Right cardiac atrium (tissue), 5 donors: Measurements from ENCODE around the gene CFAP298. TPM values are rescaled to one million over a fixed set of nuclear protein-coding genes. Genes with fewer than 3 reads are reported as not detected.
A peak's percentile ranks its signal among the peaks of the same experiment; 100 is the strongest.
"Not testable (repeated sequence)": the region's sequence is repeated elsewhere in the genome, so short reads cannot be mapped to it uniquely, and the experiment has no call there.

ENCODE experiments used
- ATAC-seq, 2 donors: fragments of 200-7000 bp; cut with Tn5 transposase; one replicate each; pipeline versions ENCODE4 v1.8.0 to v1.9.1; 2020; ENCODE audit warnings: moderate library complexity in 2 of 2, mild to moderate bottlenecking in 1 of 2
- DNase-seq, 3 donors: peaks; one replicate each; pipeline ENCODE4 v3.0.0-alpha.2; 2020
- H3K27ac ChIP-seq: one replicate; pipeline ENCODE4 v1.5.1; 2013; ENCODE audit warnings: mild to moderate bottlenecking, low read length, control low read depth, moderate library complexity
- H3K27me3 ChIP-seq: one replicate; pipeline ENCODE4 v1.6.1; 2013; ENCODE audit not compliant: control insufficient read depth, insufficient read depth
- H3K4me1 ChIP-seq: one replicate; pipeline ENCODE4 v1.6.1; 2013; ENCODE audit warnings: low read length; ENCODE audit not compliant: control insufficient read depth, insufficient read depth
- H3K4me3 ChIP-seq: one replicate; pipeline ENCODE4 v1.5.1; 2013; ENCODE audit warnings: low read length, control low read depth
- H3K9me3 ChIP-seq: one replicate; pipeline ENCODE4 v1.6.1; 2013; ENCODE audit warnings: low read length; ENCODE audit not compliant: control insufficient read depth
- WGBS: extraction: QIAGEN DNeasy Blood & Tissue Kit; methylation state at CpG from one replicate; pipeline ENCODE4 v1.1.7; 2013; 5-methylcytosine and 5-hydroxymethylcytosine counted together
- intact Hi-C, 4 donors: fragments of 100-400 bp; cut with DNase I; formaldehyde crosslinking; loops; one replicate each; pipeline versions ENCODE4 v1.11.0 to v1.14.0; 2022 to 2023
- polyA plus RNA-seq: library from polyadenylated mRNA; stranded (reverse); fragments of 200-250 nt; gene quantifications from one replicate; pipeline ENCODE4 v1.2.3, GENCODE V29; 2013
- total RNA-seq, 4 donors: library from RNA; stranded (reverse); fragmentation: NEBNext Ultra II Directional; extraction: Animal tissue kit (Norgen Biotek cat#: 25700); gene quantifications; one replicate each; pipeline ENCODE4 v1.2.1, GENCODE V29; 2021
- donor health status: healthy with polysubstance abuse.
- donor health status: DM: no; HTN: yes; CAD: no.
- donor health status: DM: no; HTN: no; CAD: no.
- donor health status: DM: no; HTN: yes; CAD: no; lungs with severe emphysema.
- donor health status: DM: yes; HTN: yes; CAD: no.

CFAP298 gene
- total and polyA plus RNA-seq, 5 donors, result 21.5 to 29.8 (median 22.3) TPM

DNA sequence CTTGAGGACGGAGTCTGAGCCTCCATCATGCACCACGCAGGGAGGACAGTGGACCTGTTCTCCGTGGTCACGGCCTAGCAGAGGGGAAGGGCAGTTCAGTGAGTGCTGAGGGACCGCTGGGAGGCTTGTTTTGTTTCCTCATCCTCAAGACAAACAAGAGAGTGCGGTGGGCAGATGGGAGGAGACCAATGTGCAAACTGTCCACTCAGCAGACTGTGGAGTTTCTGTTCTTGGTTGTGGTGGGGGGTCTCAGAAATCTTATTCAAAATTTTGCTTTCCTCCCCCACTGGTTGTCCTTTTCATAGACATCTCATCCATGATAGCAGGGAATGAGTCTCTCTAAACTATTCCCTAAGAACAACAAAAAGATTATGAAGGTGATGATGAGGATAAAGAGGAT lies 6.0 kb upstream of the CFAP298 start:
- H3K9me3 ChIP-seq, H3K4me3 ChIP-seq, H3K27me3 ChIP-seq, H3K4me1 ChIP-seq, ATAC-seq, H3K27ac ChIP-seq, intact Hi-C loops: not testable (repeated sequence)
- DNase-seq, result peak in 1 of 3 donors; percentile 18
- WGBS, result 74% methylated on average over 6 of the region's 6 CpGs

DNA sequence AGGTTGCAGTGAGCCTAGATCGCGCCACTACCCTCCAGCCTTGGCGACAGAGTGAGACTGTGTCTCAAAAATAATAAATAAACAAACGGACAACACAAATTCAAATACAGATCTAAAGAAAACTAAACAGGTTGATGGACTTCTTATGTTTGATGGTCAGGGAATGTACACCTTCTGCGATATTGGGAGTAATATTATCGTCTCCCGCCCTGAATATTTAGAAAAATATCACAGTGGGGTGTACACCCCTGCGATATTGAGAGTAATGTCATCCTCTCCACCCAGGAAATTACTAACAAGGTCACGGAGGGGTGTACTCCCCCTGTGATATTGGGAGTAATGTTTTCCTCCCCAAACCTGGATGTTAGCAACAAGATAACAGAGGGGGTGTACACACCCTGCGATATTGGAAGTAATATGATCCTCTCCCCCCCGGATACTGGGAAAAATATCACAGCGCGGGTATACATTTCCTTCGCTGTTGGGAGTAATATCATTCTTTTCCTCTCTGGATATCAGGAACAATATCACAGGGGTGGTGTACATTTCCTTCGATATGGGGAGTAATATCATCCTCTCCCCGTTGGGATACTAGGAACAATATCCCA lies 1.4 kb upstream of the CFAP298 start:
- ATAC-seq (no peak), DNase-seq (no peak)
- 62% methylated on average over 16 of the region's 16 CpGs for WGBS
- Histone ChIP-seq H3K9me3 (no peaks in the 10 kb centered on the region), H3K27ac (peak overlapping the region; percentile 88), H3K4me3 (peak overlapping the region; percentile 59), H3K4me1 (peaks cover 2% of the 10 kb centered on the region), H3K27me3 (no peaks in the 10 kb centered on the region)
- intact Hi-C loops, result no loop called here

DNA sequence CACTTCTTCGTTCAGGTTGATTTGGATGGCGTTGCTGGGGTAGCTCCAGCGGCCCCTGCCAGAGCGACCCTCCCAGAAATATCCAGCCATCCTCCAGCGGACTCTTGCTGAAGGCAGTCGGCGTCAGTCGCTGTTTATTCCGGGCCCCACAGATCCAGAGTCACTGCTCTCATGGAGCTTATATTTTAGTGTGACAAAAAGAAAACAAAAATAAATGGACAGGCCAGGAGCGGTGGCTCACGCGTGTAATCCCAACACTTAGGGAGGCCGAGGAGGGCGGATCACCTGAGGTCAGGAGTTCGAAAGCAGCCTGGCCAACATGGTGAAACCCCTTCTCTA lies 791 bp upstream of the CFAP298 start:
- Histone ChIP-seq H3K9me3 (no peaks in the 10 kb centered on the region), H3K27ac (peak overlapping the region; percentile 88), H3K4me3 (peak overlapping the region; percentile 59), H3K4me1 (peaks cover 2% of the 10 kb centered on the region), H3K27me3 (no peaks in the 10 kb centered on the region)
- intact Hi-C loops, result no loop called here
- peak in 1 of 2 donors; percentile 45 for ATAC-seq
- DNase-seq, result no peak
- WGBS, result 5% methylated on average over 15 of the region's 15 CpGs

DNA sequence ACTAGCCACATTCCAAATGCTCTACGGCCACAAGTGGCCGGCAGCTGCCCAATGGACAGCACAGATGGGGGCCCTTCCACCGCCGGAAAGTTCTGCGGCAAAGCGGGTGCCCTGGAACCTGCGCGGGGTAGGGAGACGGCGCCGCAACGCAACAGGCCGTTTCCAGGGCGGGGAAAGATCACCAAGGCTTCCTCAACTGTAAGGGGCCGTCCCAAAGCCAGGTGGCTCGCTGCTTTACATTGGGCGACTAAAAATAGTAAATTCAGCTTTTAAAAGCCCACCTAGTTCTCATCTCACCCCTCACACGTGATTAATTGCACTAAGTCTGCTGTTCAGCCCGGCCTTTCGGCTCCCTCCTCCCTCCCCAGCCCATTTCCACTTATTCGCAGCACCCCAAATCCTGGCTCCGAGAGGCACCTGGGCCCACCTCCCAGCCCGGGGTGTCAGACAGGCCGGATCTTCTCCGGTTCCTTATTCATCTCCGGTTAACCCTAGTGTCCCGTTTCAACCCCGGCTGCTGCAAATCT lies 643 bp downstream of the CFAP298 start:
- ATAC-seq, result peak; percentile 7 to 27
- intact Hi-C loops, result no loop called here
- under 1% methylated on average over 28 of the region's 28 CpGs for WGBS
- Histone ChIP-seq H3K27me3 (no peaks in the 10 kb centered on the region), H3K27ac (peak overlapping the region; percentile 88), H3K9me3 (no peaks in the 10 kb centered on the region), H3K4me1 (peaks cover 2% of the 10 kb centered on the region), H3K4me3 (peak overlapping the region; percentile 59)
- peak in 1 of 3 donors; percentile 64 for DNase-seq

DNA sequence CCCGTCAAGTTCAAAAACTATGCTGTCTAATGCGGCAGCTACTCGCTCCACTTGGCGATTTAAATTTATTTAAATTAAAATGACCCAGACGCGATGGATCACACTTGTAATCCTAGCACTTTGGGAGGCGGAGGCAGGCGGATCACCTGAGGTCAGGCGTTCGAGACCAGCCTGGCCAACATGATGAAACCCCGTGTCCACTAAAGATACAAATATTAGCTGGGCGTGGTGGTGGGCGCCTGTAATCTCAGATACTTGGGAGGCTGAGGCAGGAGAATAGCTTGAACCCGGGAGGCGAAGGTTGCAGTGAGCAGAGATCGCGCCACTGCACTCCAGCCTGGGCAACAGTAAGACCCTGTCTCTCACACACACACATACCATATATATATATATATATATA lies 1.2 kb downstream of the CFAP298 start:
- 78% methylated on average over 17 of the region's 17 CpGs for WGBS
- not testable (repeated sequence) for H3K4me3 ChIP-seq, H3K27ac ChIP-seq

DNA sequence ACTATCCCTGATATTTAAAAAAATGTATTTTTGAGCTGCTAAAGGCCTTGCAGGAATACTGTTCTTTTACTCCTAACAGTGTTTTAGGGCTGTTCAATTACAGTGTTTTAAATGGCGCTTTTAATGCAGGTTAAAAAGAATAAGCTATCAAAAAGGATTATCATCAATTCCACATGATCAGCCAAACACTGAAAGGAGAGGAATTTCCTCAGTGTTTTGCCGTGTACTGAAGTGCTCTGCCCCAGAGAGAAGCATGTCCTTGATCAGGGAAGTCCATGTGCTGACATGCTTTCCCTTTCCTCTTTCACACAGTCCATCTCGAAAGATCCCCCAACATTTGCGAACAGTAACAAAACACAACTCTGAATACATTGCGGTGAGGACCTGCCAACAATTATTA lies 3.3 kb downstream of the CFAP298 start:
- 85% methylated on average over 5 of the region's 5 CpGs for WGBS
- intact Hi-C loops, result loop anchor here in 2 of 4 donors (10.0 kb wide), 2 partner anchors 204 to 214 kb away; partner anchors contain the start of gene URB1 (in 1 of the 2)
- no peak overlapping the region for H3K4me3 ChIP-seq
- ATAC-seq (no peak), DNase-seq (no peak)
- no peaks in the 10 kb centered on the region for H3K9me3 ChIP-seq
- H3K27ac ChIP-seq, result no peak overlapping the region
- H3K4me1 ChIP-seq, result peaks cover 2% of the 10 kb centered on the region
- no peaks in the 10 kb centered on the region for H3K27me3 ChIP-seq

More for the DNA sequence above, 1.2 kb downstream of the CFAP298 start:
- H3K9me3 ChIP-seq, ATAC-seq, H3K4me1 ChIP-seq, DNase-seq, intact Hi-C loops, H3K27me3 ChIP-seq: not testable (repeated sequence)

DNA sequence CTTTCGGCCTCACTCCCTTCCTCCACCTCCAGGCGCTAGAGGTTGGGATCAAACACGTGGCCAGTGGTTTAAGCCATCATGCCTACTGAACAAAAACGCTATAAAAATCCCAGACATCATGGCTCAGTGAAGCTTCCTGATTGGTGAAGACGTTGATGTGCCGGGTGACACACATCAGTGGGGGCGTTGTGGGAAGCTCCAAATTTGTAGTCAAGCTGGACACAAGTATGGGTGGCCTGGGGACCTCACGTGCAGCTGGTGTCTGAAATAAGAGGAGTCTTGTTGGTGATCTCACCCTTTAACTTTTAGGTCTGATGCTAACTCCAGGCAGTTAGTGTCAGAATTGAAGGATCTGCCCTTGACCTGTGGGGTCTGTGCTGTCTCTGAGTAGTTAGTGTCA lies 6.7 kb downstream of the CFAP298 start:
- H3K27me3 ChIP-seq, result no peaks in the 10 kb centered on the region
- no peak for ATAC-seq
- intact Hi-C loops, result loop anchor here in 2 of 4 donors (10.0 kb wide), 2 partner anchors 201 to 211 kb away; partner anchors contain the start of gene URB1 (in 1 of the 2)

DNA sequence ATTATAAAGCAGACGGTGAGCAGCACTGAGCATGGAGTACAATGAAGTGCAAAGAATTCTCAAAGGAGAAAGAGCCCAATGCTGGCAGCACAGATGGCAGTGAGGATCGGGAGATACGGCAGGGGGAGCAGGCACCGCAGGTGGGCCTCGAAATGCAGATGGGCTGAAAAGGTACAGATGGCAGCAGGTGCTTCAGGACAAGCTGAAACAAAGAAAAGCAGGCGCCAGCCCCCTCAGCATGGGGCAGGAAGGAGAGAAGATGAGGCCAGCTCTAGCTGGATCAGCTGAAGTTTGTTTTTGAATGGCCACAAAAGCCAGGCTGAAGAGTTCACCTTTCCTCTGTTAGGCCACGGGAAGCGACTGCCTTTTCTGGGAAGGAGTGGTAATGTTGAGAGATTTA lies 7.7 kb downstream of the CFAP298 start:
- H3K27me3 ChIP-seq, result no peaks in the 10 kb centered on the region
- no peaks in the 10 kb centered on the region for H3K4me1 ChIP-seq
- H3K4me3 ChIP-seq, result no peak overlapping the region
- intact Hi-C loops, result loop anchor here in 2 of 4 donors (10.0 kb wide), 2 partner anchors 200 to 210 kb away; partner anchors contain the start of gene URB1 (in 1 of the 2)
- H3K27ac ChIP-seq, result no peak overlapping the region
- ATAC-seq (no peak), DNase-seq (no peak)
- H3K9me3 ChIP-seq, result no peaks in the 10 kb centered on the region
- WGBS, result 78% methylated on average over 8 of the region's 8 CpGs

More for the DNA sequence above, 6.7 kb downstream of the CFAP298 start:
- H3K4me1 ChIP-seq, result no peaks in the 10 kb centered on the region
- no peak overlapping the region for H3K27ac ChIP-seq
- no peak for DNase-seq
- H3K9me3 ChIP-seq, result no peaks in the 10 kb centered on the region
- WGBS, result 79% methylated on average over 8 of the region's 8 CpGs
- no peak overlapping the region for H3K4me3 ChIP-seq

DNA sequence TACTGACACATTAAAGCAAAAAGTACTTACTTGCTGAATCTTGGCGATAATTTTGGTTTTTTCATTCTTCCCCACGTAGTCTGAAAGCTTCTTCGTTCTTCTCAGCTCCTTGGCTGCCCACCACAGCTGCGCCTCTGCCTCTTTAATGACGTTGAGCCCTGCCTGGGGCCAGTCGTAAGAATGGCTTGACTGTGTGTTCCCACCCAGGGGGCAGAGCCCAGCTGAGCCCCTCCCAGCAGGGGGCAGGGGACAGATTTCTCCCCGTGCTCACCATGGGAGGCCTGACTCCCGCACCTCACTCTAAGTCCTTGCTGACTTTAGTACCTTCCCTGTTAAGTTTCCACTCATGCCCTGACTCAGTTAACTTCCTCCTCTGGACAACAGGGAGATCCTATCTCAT lies 9.0 kb downstream of the CFAP298 start:
- intact Hi-C loops, result loop anchor here in 2 of 4 donors (10.0 kb wide), 2 partner anchors 198 to 208 kb away; partner anchors contain the start of gene URB1 (in 1 of the 2)

DNA sequence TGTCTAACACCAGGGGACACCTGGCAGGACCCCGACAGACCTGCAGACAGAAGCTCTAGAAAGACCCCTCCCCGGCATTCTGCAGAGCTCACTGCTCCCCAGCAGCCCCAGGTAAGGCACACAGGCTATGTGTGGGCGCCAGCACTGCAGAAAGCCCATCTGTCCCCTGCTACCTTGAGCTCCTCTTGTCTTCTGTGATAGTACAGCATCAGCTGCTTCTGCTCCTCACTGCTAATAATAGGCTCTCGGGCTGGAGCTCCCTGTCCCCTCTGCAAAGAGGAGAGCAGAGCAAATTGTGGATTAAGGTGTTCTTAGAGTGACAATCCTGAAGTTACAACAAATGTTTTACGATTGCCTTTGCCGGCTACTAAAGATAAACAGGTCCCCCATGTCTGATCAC lies 10.1 kb downstream of the CFAP298 start:
- no peaks in the 10 kb centered on the region for H3K9me3 ChIP-seq
- WGBS, result 91% methylated on average over 6 of the region's 6 CpGs
- intact Hi-C loops, result loop anchor here in 2 of 4 donors (10.0 kb wide), 2 partner anchors 197 to 207 kb away; partner anchors contain the start of gene URB1 (in 1 of the 2)
- no peak overlapping the region for H3K27ac ChIP-seq
- DNase-seq, result no peak
- H3K27me3 ChIP-seq, result no peaks in the 10 kb centered on the region
- no peak for ATAC-seq
- no peaks in the 10 kb centered on the region for H3K4me1 ChIP-seq
- H3K4me3 ChIP-seq, result no peak overlapping the region

More for the DNA sequence above, 9.0 kb downstream of the CFAP298 start:
- DNase-seq (no peak), ATAC-seq (no peak)
- no peak overlapping the region for H3K27ac ChIP-seq
- H3K4me1 ChIP-seq, result no peaks in the 10 kb centered on the region
- H3K4me3 ChIP-seq, result no peak overlapping the region
- whole genome bisulfite sequencing, result 76% methylated on average over 8 of the region's 8 CpGs
- no peaks in the 10 kb centered on the region for H3K27me3 ChIP-seq
- H3K9me3 ChIP-seq, result no peaks in the 10 kb centered on the region

DNA sequence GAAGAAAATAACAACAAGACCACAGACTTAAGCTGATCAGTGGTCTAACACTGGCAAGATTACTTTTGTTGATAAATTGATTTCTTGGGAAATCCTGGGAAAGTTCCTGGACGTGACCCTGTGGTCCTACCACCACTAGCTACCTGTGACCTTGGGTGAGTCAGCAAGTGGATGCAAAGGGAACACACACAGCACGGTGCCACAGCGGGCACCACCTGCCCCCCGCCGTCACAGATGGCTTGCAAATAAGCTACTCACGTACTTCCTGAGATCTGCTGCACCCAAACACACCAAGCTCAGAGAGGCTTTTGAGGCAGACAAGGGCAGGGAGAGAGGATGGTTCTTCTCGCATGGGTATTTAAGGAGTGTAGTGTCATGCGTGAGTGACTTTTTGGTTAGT lies 12.7 kb downstream of the CFAP298 start:
- no peak for DNase-seq
- no peaks in the 10 kb centered on the region for H3K9me3 ChIP-seq
- 92% methylated on average over 8 of the region's 8 CpGs for WGBS
- no peaks in the 10 kb centered on the region for H3K27me3 ChIP-seq
- H3K4me3 ChIP-seq, result no peak overlapping the region
- no peak overlapping the region for H3K27ac ChIP-seq
- intact Hi-C loops, result no loop called here
- no peaks in the 10 kb centered on the region for H3K4me1 ChIP-seq
- no peak for ATAC-seq
